SK-MEL-5 (cell line): ENCODE data around the gene NCOR1. TPM values are rescaled to one million over a fixed set of nuclear protein-coding genes. Genes with fewer than 3 reads are reported as not detected.
"Not testable (repeated sequence)": the region's sequence is repeated elsewhere in the genome, so short reads cannot be mapped to it uniquely, and the experiment has no call there.

Experiments used
- DNase-seq: peaks from one replicate; pipeline ENCODE4 v3.0.0-alpha.2; 2016; ENCODE audit warnings: low read depth, low spot score
- in situ Hi-C: cut with HindIII; loops from 2 replicates; pipeline ENCODE4 v1.10.0; 2016; ENCODE audit warnings: low sequenced_read_pairs, high pct_unique_total_duplicates, low pct_unique_long_range_greater_than_20kb
- total RNA-seq: library from RNA; depleted of rRNA; stranded (reverse); fragments of >200 nt; shearing (Covaris generic); gene quantifications from 2 replicates; pipeline ENCODE4 v1.2.3, GENCODE V29; 2014

The NCOR1 gene
- total RNA-seq, 1 experiment from 2014 or later: 52.5 TPM

DNA sequence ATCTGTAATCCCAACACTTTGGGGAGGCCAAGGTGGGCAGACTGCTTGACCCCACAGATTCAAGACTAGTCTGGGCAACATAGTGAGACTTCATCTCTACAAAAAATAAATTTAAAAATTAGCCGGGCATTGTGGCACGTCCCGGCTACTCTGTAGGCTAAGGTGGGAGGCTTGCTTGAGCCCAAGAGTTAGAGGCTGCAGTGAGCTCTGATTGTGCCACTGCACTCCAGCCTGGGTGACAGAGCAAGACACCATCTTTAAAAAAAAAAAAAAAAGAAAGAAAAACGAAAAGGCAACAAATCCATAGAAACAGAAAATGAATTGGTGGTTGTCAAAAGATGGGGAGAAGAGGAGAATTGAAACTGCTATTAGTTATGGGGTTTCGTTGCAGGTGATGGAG, 27.7 kb downstream of the NCOR1 start:
- in situ Hi-C loops: no loop called here
- DNase-seq: no peak

- in situ Hi-C loops: no loop called here
- DNase-seq: no peak
Measured at GRCh38 chr17:16181581-16181980, 33.8 kb downstream of the NCOR1 start.

DNA sequence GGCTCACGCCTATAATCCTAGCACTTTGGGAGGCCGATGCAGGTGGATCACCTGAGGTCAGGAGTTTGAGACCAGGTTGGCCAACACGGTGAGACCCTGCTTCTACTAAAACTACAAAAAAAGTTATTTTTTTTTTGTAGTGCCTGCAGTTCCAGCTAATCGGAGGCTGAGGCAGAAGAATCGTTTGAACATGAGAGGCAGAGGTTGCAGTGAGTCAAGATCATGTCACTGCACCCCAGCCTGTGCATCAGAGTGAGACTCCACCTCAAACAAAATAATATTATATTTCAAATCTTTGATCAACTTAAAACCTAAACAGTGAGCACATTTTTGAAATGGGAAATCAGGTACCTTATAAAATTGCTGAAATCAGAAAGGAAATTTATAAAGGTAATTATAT, 36.5 kb downstream of the NCOR1 start:
- DNase-seq: no peak
- in situ Hi-C loops: no loop called here

GRCh38 chr17:16171613-16172012, 43.7 kb downstream of the NCOR1 start:
- in situ Hi-C loops: no loop called here
- DNase-seq: no peak

DNA sequence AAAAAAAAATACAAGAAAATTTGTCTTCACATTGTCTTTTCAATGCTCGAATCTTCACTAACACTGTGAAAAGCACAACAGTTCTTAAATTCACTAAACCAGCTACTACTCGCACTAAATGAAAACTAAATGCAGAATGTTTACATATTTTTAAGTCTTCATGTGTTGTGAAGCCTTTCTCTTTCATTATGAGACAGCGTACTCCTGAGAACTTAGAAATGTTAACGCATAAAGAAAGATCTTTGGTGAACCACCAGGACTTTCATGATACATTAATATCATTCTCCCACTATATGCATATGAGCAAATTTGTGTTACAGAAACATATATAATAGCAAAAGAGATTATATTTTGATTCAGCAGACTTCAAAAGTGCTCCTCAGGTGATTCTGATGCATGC, 48.6 kb downstream of the NCOR1 start:
- in situ Hi-C loops, DNase-seq: not testable (repeated sequence)

DNA sequence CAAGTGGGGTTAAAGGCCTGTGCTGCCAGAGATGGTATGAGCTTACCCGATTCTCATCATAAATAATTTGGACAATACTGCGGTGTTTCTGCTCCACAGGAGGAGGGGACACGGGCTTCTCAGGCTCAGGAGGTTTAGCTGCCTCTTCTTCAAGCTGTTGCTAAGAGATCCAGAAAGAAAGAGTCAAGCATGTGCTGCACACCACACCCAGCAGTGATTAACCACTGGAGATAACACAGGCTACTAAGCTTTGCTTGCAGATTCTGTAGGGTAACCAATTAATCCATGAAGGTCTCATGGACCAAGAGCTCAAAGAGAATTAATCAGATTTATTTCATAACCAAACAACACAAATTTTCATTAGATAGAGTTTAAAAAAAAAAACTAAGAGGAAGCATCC, 56.6 kb downstream of the NCOR1 start:
- DNase-seq: no peak
- in situ Hi-C loops: no loop called here

DNA sequence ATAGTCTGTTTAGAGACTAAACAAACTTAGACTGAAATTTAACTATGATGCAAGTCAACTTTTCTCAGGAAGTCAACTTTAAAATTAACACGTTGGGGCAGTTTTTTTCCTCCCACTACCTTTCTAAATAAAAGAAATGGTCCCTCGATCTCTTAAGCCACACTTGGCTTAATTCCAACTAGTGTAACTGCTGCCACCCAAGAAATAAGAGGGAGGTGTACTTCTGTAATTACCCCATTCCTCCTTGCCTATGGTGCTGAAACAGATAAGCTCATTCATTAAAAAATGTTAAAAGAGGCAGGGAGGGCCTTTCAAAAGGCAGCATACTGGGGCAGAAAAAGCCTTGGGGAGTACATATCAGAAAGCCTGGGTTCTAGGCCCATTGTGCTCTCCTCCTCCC, 59.8 kb downstream of the NCOR1 start:
- DNase-seq: no peak
- in situ Hi-C loops: no loop called here

GRCh38 chr17:16152326-16152725, 63.0 kb downstream of the NCOR1 start:
- DNase-seq, in situ Hi-C loops: not testable (repeated sequence)

DNA sequence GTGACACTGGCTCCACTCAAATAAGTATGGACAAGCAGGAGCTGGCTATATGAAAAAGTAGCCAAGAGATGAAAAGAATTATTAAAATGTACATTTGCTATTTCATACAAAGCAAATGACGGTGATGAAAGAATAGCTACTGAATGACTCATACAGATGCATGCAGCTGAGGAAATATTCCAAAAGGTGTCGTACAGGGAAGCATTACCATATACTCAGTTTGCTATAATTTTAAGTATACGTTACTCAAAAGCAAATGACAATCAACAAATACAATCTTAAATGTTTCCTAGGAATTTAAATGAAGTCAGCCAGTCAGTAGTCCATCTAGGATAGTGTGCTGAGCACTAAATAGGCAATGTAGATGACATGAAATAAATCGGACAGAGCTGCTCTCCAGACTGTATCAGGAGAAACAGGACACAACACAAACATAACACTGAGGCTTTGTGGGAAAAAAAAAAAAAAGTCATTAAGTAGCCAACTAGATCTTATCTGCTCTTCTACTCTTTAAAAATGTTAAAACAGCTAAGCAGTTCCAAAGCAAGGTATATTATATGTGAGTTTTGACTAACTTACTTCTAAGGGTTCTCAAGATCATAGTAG, 65.0 kb downstream of the NCOR1 start:
- in situ Hi-C loops: no loop called here
- no peak for DNase-seq

DNA sequence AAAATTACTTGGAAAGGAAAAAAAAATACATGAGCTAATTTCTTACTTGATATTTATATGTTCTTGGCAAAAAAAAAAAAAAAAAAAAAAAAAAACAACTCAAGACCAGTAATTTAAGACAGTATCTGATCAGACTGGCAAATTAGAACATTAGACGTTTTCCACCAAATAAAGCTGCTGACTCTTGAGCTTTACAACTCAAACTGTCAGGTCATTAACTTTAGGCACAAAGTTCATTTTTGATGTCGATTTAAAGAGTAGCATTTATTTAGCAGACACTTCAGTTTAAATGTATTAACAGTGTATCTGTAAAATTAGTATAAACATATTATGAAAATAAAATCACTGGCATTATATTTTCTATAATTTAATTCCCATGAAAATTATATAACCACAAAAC, 66.7 kb downstream of the NCOR1 start:
- in situ Hi-C loops: no loop called here
- no peak for DNase-seq

DNA sequence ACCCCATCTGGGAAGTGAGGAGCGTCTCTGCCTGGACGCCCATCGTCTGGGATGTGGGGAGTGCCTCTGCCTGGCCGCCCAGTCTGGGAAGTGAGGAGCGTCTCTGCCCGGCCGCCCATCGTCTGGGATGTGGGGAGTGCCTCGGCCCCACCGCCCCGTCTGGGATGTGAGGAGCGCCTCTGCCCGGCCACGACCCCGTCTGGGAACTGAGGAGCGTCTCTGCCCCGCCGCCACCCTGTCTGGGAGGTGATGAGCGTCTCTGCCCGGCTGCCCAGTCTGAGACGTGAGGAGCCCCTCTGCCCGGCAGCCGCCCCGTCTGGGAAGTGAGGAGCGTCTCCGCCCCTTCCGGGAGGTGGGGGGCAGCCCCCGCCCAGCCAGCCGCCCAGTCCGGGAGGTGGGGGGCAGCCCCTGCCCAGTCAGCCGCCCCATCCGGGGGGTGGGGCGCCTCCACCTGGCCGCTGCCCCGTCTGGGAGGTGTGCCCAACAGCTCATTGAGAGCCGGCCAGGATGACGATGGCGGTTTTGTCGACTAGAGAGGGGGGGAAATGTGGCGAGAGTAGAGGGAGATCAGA, 69.9 kb downstream of the NCOR1 start:
- in situ Hi-C loops, DNase-seq: not testable (repeated sequence)

DNA sequence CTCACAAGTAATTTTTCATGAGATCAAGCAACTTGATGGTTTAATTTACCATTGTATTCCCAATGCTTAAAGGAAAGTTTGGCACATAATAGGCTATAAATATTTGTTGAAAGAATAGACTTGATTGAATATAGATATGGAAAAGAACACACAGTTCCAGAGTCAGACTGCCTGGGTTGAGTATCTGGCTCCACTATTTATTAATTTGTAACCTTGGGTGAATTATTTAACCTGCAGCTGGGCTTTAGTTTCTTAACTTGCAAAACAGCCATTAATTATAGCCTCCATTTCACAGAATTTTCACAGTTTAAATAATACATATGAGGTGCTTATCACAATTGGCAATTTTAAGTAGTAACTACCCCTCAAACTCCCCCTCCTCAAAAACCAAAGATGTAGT, 73.6 kb downstream of the NCOR1 start:
- no peak for DNase-seq
- in situ Hi-C loops: no loop called here

DNA sequence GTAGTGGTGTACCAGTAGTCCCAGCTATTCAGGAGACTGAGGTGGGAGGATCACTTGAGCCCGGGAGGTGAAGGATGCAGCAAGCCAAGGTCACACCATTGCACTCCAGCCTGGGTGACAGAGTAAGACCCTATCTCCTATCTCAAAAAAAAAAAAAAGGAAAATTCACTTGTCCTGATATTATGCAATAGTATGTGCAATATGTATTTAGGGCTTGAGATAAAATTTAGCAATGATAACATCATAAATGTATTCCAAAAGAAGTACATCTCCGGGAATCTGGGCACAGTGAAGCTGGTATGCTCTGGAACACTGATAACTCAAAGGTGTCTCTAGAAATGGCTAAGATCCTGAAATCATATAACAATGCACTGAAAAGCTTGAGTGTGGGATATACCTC, 74.5 kb downstream of the NCOR1 start:
- DNase-seq: no peak

DNA sequence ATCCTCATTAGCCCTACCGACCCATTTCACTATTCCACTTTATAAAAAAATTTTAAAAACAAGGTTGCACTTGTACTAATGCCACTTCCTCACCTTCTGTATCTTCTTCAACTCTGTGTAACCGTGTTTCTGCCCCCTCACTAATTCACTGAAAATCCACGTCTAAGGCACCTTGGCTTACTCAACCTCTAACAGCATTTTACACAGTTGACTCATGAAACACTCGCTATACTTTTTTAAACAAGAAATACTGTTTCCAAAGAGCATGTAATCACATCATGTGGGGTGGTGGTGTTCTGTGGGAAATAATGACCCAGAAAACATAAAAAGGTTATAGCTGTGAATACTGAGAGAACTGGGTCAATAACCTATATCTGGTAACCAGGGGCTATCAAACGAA, 79.9 kb downstream of the NCOR1 start:
- DNase-seq: no peak
- in situ Hi-C loops: no loop called here

More for the DNA sequence above, 74.5 kb downstream of the NCOR1 start:
- in situ Hi-C loops: no loop called here

- no peak for DNase-seq
- in situ Hi-C loops: no loop called here
Measured at GRCh38 chr17:16131593-16131992, 83.7 kb downstream of the NCOR1 start.

DNA sequence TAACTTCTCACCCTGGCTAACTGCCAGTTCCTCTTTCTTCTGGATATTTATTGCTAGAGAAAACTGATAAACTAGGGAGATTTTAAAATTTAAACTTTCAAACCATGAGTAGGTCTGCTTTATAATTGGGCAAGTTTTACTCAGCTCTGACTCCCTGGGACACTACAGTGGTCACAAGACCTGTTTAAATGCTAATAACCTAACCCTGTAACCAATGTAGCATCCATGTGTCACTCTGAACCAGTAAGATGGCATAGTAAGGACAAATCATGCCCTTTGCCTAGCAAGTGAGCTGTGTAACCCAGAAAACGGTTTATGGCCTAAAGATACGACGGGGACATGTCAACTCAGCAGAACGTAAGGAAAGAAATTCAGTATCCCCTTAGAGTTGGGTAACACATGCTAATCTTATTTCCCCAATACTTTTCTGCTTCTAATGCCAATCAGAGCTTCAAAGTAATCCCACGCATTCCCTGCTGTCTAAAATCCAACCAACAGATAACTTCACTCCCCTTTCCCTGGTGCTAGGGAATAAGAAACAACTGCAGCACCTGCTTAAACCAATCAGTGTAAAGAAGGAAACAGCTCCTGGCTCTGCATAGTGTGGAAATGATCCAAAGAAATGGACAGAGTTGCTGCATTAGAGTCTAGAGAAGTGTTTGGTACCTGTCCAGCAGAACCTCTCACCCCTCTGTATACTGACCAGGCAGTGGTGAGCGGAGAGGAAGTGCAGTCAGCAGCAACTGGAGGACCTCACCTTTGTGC, 85.7 kb downstream of the NCOR1 start:
- DNase-seq: no peak
- in situ Hi-C loops: no loop called here

- in situ Hi-C loops: no loop called here
- DNase-seq: no peak
Measured at GRCh38 chr17:16123531-16123930, 91.8 kb downstream of the NCOR1 start.

GRCh38 chr17:16122697-16123434, 92.5 kb downstream of the NCOR1 start:
- in situ Hi-C loops: no loop called here
- no peak for DNase-seq
